ENCODE data around the gene TLX2.

GRCh38 chr2:74553892-74554819 is 39.9 kb downstream of the TLX2 start, which contains the start of the genes DOK1 and LOXL3:
- TF ChIP-seq CTCF (IDR thresholded peaks at IDR 0.05; ENCODE audit: insufficient read depth, low read length) (no peak), SPI1 (IDR thresholded peaks at IDR 0.05; ENCODE audit: borderline replicate concordance, low read depth) (no peak)

All from HL-60 (cell line).